ENCODE results near the gene TBC1D4. TPM values are rescaled to one million over a fixed set of nuclear protein-coding genes. Genes with fewer than 3 reads are reported as not detected.

TBC1D4 gene
- total and polyA plus RNA-seq, 2 donors from 2014 or later = 14.7 to 51.8 TPM

DNA sequence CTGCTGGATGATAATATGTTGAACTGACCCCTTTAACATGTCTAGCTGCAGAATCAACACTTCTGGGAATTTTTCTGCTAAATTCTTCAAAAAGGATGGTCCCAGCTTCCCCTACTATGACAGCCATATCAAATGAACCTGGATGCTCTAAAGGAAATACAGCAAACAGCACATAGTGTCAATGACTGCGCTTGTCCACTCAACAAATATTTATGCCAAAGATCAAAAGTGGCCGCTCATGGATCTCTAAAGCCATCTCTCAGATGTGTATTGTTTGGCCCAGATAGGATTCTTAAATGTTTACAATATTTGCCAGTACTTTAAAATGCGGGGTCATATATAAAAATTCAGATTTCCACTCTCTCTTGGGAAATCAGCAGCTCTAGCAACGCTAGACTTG lies 3.3 kb downstream of the TBC1D4 start:
- H3K9ac ChIP-seq (ENCODE audit: low read length in 3 of 3) = no peak overlapping the region

DNA sequence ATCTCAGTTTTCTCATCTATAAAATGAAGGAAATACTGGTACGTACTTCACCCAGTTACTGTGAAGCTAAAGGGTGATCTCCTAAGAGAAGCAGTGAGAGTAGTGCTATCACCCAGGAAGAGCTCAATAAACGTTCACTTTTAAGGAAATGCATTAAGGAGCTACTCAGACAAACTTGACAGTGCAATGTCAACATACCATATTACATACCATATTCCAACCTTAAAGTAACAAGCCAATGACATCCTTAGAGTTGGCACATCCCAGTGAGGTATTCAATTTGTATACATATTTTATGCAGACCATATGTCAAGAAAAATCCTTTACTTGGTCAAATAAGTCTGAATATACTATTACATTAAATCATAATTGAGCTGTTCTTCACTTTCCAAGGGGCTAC lies 7.0 kb downstream of the TBC1D4 start:
- intact Hi-C loops (cut with DNase I) = no loop called here
- no peak for FAIRE-seq

More for the DNA sequence above, 3.3 kb downstream of the TBC1D4 start:
- no peak for DNase-seq
- H3K36me3 ChIP-seq (ENCODE audit: control insufficient read depth in 2 of 3, insufficient read depth in 3 of 3, low read length in 3 of 3) = no peaks in the 10 kb centered on the region
- no peak for FAIRE-seq
- TF ChIP-seq, protein P1, sequence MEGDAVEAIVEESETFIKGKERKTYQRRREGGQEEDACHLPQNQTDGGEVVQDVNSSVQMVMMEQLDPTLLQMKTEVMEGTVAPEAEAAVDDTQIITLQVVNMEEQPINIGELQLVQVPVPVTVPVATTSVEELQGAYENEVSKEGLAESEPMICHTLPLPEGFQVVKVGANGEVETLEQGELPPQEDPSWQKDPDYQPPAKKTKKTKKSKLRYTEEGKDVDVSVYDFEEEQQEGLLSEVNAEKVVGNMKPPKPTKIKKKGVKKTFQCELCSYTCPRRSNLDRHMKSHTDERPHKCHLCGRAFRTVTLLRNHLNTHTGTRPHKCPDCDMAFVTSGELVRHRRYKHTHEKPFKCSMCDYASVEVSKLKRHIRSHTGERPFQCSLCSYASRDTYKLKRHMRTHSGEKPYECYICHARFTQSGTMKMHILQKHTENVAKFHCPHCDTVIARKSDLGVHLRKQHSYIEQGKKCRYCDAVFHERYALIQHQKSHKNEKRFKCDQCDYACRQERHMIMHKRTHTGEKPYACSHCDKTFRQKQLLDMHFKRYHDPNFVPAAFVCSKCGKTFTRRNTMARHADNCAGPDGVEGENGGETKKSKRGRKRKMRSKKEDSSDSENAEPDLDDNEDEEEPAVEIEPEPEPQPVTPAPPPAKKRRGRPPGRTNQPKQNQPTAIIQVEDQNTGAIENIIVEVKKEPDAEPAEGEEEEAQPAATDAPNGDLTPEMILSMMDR (IDR thresholded peaks at IDR 0.05; ENCODE audit: borderline replicate concordance, extremely low read depth, insufficient read depth) = no peak
- intact Hi-C loops (cut with DNase I) = no loop called here
- H3K4me3 ChIP-seq (ENCODE audit: low read length in 3 of 3) = peak overlapping the region in 2 of 3 donors; percentile 24 to 82
- H3K9me3 ChIP-seq (ENCODE audit: control insufficient read depth in 2 of 3, insufficient read depth in 1 of 3, low read length in 3 of 3) = no peaks in the 10 kb centered on the region
- H3K4me1 ChIP-seq (ENCODE audit: control insufficient read depth in 2 of 3, insufficient read depth in 2 of 3, low read depth in 1 of 3, low read length in 3 of 3) = no peaks in the 10 kb centered on the region
- no peaks in the 10 kb centered on the region for H3K27me3 ChIP-seq (ENCODE audit: control insufficient read depth, insufficient read depth, low read length)
- no peak overlapping the region for H3K27ac ChIP-seq (ENCODE audit: low read depth in 2 of 2, low read length in 2 of 2)

DNA sequence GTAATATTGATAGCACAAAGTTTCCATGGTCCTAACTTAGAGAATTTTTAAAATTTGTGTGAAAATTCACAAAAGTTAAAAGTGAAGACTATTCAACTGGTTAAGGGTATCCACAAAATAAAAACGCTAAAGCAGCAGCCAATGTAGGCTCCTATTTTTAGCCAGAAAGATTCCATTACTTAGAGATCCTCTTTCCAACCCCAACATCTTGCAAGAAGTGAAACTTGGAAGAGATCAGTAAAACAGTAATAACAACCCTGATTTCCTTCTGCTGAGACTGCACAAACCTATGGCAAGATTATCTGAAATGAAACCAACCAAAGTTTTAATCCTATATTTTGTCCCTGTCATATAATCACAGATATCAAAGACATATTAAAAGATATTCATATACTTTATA lies 8.5 kb downstream of the TBC1D4 start:
- Histone ChIP-seq H3K27ac (ENCODE audit: low read depth in 2 of 2, low read length in 2 of 2) (no peak overlapping the region), H3K9me3 (ENCODE audit: control insufficient read depth in 2 of 3, insufficient read depth in 1 of 3, low read length in 3 of 3) (no peaks in the 10 kb centered on the region), H3K9ac (ENCODE audit: low read length in 3 of 3) (no peak overlapping the region), H3K4me3 (ENCODE audit: low read length in 3 of 3) (no peak overlapping the region), H3K27me3 (ENCODE audit: control insufficient read depth, insufficient read depth, low read length) (no peaks in the 10 kb centered on the region), H3K4me1 (ENCODE audit: control insufficient read depth in 2 of 3, insufficient read depth in 2 of 3, low read depth in 1 of 3, low read length in 3 of 3) (peaks cover 0 to 3% (median 0%) of the 10 kb centered on the region in 3 donors), H3K36me3 (ENCODE audit: control insufficient read depth in 2 of 3, insufficient read depth in 3 of 3, low read length in 3 of 3) (no peaks in the 10 kb centered on the region)
- TF ChIP-seq, protein P1 (IDR thresholded peaks at IDR 0.05; ENCODE audit: borderline replicate concordance, extremely low read depth, insufficient read depth) = no peak
- FAIRE-seq (peak; percentile 72), DNase-seq (no peak)
- intact Hi-C loops (cut with DNase I) = no loop called here

More for the DNA sequence above, 7.0 kb downstream of the TBC1D4 start:
- no peak overlapping the region for H3K27ac ChIP-seq (ENCODE audit: low read depth in 2 of 2, low read length in 2 of 2)
- H3K36me3 ChIP-seq (ENCODE audit: control insufficient read depth in 2 of 3, insufficient read depth in 3 of 3, low read length in 3 of 3) = no peaks in the 10 kb centered on the region
- no peak overlapping the region for H3K4me3 ChIP-seq (ENCODE audit: low read length in 3 of 3)
- DNase-seq = no peak
- no peaks in the 10 kb centered on the region for H3K4me1 ChIP-seq (ENCODE audit: control insufficient read depth in 2 of 3, insufficient read depth in 2 of 3, low read depth in 1 of 3, low read length in 3 of 3)
- no peaks in the 10 kb centered on the region for H3K27me3 ChIP-seq (ENCODE audit: control insufficient read depth, insufficient read depth, low read length)
- TF ChIP-seq, protein P1 (IDR thresholded peaks at IDR 0.05; ENCODE audit: borderline replicate concordance, extremely low read depth, insufficient read depth) = no peak
- H3K9me3 ChIP-seq (ENCODE audit: control insufficient read depth in 2 of 3, insufficient read depth in 1 of 3, low read length in 3 of 3) = no peaks in the 10 kb centered on the region
- H3K9ac ChIP-seq (ENCODE audit: low read length in 3 of 3) = no peak overlapping the region

DNA sequence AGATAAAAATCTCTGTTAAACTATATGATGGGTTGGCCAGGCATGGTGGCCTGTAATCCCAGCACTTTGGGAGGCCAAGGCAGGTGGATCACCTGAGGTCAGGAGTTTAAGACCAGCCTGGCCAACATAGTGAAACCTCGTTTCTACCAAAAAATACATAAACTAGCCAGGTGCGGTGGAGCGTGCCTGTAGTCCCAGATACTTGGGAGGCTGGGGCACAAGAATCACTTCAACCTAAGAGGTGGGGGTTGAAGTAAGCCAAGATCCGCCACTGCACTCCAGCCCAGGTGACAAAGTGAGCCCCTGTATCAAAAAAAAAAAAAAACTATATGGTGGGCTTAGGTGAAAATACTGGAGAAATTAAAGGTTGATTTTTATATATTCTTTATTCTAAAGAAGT lies 11.3 kb downstream of the TBC1D4 start:
- intact Hi-C loops (cut with DNase I) = no loop called here
- Histone ChIP-seq H3K27me3 (ENCODE audit: control insufficient read depth, insufficient read depth, low read length) (no peaks in the 10 kb centered on the region), H3K4me3 (ENCODE audit: low read length in 3 of 3) (no peak overlapping the region), H3K4me1 (ENCODE audit: control insufficient read depth in 2 of 3, insufficient read depth in 2 of 3, low read depth in 1 of 3, low read length in 3 of 3) (peaks cover 0 to 3% (median 0%) of the 10 kb centered on the region in 3 donors), H3K9me3 (ENCODE audit: control insufficient read depth in 2 of 3, insufficient read depth in 1 of 3, low read length in 3 of 3) (no peaks in the 10 kb centered on the region), H3K9ac (ENCODE audit: low read length in 3 of 3) (no peak overlapping the region), H3K36me3 (ENCODE audit: control insufficient read depth in 2 of 3, insufficient read depth in 3 of 3, low read length in 3 of 3) (no peaks in the 10 kb centered on the region), H3K27ac (ENCODE audit: low read depth in 2 of 2, low read length in 2 of 2) (no peak overlapping the region)
- DNase-seq (no peak), FAIRE-seq (no peak)
- TF ChIP-seq, protein P1 (IDR thresholded peaks at IDR 0.05; ENCODE audit: borderline replicate concordance, extremely low read depth, insufficient read depth) = no peak
